Choroid plexus epithelial cell (primary cell): ENCODE data around the gene P4HA1.
A peak's percentile ranks its signal among the peaks of the same experiment; 100 is the strongest.
"Not testable (repeated sequence)": the region's sequence is repeated elsewhere in the genome, so short reads cannot be mapped to it uniquely, and the experiment has no call there.

Experiments
- DNase-seq: peaks from one replicate; pipeline ENCODE4 v3.0.0-alpha.2; 2010; ENCODE audit warnings: low read depth
- H3K4me3 ChIP-seq: 2 replicates; pipeline ENCODE4 v1.5.1; 2011; ENCODE audit warnings: low read depth, mild to moderate bottlenecking, control low read depth, low read length, moderate library complexity
- CTCF ChIP-seq: conservative IDR thresholded peaks from 2 replicates; pipeline ENCODE4 v1.5.1; 2011; ENCODE audit warnings: low read depth, mild to moderate bottlenecking, control low read depth, inconsistent platforms, low read length, moderate library complexity

The P4HA1 gene

GRCh38 chr10:72997099-72997498, 99.6 kb downstream of the P4HA1 start:
- TF ChIP-seq CTCF = no peak
- no peak for DNase-seq
- no peak overlapping the region for H3K4me3 ChIP-seq

GRCh38 chr10:72995459-72995858, 101.2 kb downstream of the P4HA1 start:
- not testable (repeated sequence) for DNase-seq

GRCh38 chr10:72989771-72990170, 106.9 kb downstream of the P4HA1 start:
- DNase-seq, H3K4me3 ChIP-seq: not testable (repeated sequence)

More at GRCh38 chr10:72995459-72995858, 101.2 kb downstream of the P4HA1 start:
- H3K4me3 ChIP-seq = not testable (repeated sequence)

- not testable (repeated sequence) for DNase-seq
Observed at GRCh38 chr10:72984618-72985017, 112.0 kb downstream of the P4HA1 start.

GRCh38 chr10:72981882-72982529, 114.7 kb downstream of the P4HA1 start:
- no peak overlapping the region for H3K4me3 ChIP-seq
- DNase-seq = peak; percentile 18
- TF ChIP-seq CTCF = no peak

More at GRCh38 chr10:72984618-72985017, 112.0 kb downstream of the P4HA1 start:
- not testable (repeated sequence) for H3K4me3 ChIP-seq

GRCh38 chr10:72981028-72981881, 115.4 kb downstream of the P4HA1 start:
- DNase-seq = no peak
- no peak overlapping the region for H3K4me3 ChIP-seq
- TF ChIP-seq CTCF = no peak

GRCh38 chr10:72980348-72980747, 116.3 kb downstream of the P4HA1 start:
- no peak overlapping the region for H3K4me3 ChIP-seq
- TF ChIP-seq CTCF = no peak
- DNase-seq = no peak

GRCh38 chr10:72979709-72980108, 117.0 kb downstream of the P4HA1 start:
- TF ChIP-seq CTCF = no peak
- no peak overlapping the region for H3K4me3 ChIP-seq
- DNase-seq = no peak
